Subcutaneous adipose tissue (tissue), 4 donors: ENCODE measurements around the gene ARMC7. TPM values are rescaled to one million over a fixed set of nuclear protein-coding genes. Genes with fewer than 3 reads are reported as not detected.

ENCODE experiments used
- total RNA-seq, 4 donors: library from RNA; depleted of rRNA; stranded (reverse); fragments of >200 nt; gene quantifications; one replicate each; pipeline ENCODE4 v1.1.0, GENCODE V29; 2016
- TF ChIP-seq, protein P1 (sequence below): fragments of 450-650 bp; IDR thresholded peaks from one replicate; pipeline ENCODE4 v1.5.1; 2016; ENCODE audit warnings: low read depth, mild to moderate bottlenecking, control low read depth, antibody characterized with exemption, moderate library complexity

Gene ARMC7
- total RNA-seq, 4 donors from 2014 or later, result 3.1 to 7.0 (median 6.1) TPM

DNA sequence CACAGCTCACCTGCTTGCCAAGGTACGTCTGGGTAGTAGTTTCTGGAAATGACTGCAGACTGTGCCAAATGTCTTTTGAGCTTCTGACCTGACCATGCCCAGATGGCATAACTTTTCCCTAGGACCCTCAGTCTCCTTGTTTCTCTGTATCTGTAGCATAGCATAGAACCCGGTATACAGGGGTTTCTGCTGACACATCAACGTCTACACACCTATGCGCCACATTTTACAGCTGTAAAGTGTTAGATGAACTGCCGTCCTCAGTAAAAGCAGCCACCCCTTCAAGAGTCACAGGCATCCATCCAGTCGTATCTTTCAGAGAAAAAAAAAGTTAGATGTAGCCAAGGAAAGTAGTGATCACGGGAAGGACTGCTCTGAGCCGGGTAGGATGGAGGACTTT lies 45.3 kb upstream of the ARMC7 start:
- TF ChIP-seq, protein P1, sequence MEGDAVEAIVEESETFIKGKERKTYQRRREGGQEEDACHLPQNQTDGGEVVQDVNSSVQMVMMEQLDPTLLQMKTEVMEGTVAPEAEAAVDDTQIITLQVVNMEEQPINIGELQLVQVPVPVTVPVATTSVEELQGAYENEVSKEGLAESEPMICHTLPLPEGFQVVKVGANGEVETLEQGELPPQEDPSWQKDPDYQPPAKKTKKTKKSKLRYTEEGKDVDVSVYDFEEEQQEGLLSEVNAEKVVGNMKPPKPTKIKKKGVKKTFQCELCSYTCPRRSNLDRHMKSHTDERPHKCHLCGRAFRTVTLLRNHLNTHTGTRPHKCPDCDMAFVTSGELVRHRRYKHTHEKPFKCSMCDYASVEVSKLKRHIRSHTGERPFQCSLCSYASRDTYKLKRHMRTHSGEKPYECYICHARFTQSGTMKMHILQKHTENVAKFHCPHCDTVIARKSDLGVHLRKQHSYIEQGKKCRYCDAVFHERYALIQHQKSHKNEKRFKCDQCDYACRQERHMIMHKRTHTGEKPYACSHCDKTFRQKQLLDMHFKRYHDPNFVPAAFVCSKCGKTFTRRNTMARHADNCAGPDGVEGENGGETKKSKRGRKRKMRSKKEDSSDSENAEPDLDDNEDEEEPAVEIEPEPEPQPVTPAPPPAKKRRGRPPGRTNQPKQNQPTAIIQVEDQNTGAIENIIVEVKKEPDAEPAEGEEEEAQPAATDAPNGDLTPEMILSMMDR, result no peak

DNA sequence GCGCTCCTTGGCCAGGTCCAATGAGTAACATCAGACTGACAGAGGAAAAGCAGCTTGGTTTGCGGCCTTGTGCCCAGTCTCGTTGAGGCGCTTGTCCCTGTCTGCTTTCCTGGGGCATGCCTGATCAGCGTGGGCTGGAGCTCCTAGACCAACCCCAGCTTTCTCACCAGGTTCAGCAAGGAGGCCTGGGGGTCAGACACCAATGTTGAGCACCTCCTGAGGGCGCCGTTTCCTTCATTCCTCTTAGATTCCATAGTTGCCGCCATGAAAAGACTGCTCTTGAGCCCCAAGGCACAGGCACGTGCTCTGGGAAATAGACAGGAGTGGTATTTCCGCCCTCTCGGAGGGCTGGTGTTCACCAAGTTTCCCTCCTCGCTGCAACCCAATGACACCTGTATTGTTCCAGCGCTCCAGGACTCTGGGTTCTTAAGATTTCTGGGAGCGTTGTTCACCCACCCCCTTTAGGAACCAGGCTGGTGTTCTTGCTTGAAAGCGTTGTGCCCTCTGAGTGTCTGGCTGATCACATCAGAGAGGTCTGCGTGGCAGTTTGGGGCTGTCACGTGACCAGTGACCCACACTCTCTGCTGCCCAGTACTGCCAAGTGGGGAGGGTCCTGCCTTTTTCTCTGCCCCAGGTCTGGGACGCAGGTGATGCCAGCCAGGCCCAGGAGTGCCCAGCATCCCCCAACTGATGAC lies 44.8 kb upstream of the ARMC7 start:
- TF ChIP-seq, protein P1, result no peak

DNA sequence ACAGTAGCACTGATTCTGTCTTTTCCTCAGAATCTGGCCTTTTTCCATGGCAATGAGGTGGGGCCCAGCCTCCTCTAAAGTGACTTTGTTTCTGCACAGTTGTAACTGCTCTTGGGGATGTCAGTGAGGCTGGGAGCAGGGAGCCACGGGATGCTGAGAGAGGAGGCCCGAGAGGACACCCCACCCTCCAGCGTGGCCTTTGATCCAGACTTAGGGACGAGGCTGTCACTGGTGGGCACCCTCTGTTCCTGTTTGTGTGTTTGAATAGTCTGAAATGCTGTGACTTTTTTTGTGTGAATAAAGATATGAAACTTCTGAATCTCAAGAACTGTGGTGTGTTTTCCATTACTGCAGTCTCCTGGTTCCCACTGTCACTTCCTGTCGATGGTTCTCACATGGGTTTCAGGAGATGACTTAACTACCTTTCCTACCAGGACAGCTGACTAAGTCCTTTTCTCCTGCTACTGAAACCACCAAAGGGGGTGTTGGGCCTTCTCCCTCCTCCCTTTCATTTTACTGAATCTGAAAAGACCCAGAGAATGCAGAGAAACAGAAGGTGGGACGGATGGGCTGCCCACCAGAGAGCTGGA lies 44.1 kb upstream of the ARMC7 start:
- TF ChIP-seq, protein P1, result no peak

DNA sequence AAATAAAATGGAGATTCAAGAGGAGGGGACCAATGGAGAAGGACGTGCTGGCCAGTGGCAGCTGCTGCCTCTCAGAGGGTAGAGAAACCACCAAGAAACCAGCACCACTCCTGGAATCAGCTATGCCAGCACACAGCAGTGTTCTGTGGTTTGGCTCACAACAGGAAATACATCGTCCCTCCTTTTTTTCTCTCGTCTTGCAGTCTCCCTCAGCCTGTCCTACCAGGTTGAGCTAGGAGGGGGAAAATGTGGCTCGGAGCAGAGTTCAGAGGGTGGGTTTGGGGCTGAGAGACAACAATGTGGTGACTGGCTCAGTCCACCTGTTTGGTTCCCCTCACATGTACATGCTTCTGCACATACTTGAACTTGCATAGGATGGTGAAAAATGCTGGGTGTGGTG lies 41.9 kb upstream of the ARMC7 start:
- TF ChIP-seq, protein P1, result no peak

DNA sequence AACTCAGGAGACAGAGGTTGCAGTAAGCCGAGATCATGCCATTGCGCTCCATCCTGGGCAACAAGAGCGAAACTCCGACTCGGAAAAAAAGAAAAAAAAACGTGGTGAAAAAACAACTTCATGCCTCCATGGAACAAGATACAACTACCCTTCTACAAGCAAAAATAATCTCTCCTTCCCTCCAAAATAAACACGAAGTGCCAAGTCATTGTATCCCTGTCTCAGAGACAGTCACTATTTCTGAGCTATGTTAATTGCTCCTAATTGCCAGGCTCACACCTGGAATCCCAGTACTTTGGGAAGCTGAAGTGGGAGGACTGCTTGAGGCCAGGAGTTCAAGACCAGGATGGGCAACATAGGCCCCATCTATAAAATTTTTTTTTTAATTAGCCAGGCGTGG lies 41.0 kb upstream of the ARMC7 start:
- TF ChIP-seq, protein P1, result no peak

DNA sequence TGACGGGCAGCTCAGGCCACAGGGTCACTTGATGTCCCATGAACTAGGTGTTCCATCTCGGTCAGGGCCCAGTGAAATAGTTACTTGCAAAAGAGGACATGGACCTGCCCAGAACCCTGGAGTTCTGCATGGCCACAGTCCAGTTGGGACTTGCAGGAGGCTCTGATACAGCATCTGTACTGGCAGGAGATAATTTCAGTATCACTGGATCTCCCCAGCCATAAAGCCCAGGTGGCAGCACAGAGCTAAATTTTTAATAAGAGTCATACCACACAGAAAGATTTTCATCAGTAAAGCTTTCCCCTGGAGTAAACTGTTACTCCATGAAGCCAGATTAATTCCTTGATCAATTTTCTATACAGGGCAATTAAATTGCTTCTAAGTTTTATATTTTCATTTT lies 40.0 kb upstream of the ARMC7 start:
- TF ChIP-seq, protein P1, result no peak

DNA sequence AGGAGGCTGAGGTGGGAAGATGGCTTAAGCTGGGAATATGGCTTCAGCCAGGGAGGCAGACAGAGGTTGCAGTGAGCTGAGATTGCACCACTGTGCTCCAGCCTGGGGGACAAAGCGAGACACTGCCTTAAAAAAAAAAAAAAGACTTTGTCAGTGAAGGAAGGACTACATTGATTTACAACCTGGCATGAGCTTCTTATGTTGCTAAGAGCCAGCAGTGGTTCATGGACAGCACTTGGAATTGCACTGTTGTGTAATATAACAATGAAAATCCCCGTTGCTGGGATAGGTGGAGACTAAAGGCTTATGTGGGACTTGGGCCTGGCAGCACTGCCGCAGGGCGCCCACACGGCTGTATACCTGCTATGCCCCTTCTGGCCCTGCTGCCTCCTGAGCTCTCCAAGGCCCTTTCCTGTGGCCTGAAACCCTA lies 36.1 kb upstream of the ARMC7 start:
- TF ChIP-seq, protein P1, result no peak
